ENCODE results near the gene PTTG1.

PTTG1 gene

GRCh38 chr5:160474084-160474483 lies 52.4 kb downstream of the PTTG1 start:
- DNase-seq: no peak

DNA sequence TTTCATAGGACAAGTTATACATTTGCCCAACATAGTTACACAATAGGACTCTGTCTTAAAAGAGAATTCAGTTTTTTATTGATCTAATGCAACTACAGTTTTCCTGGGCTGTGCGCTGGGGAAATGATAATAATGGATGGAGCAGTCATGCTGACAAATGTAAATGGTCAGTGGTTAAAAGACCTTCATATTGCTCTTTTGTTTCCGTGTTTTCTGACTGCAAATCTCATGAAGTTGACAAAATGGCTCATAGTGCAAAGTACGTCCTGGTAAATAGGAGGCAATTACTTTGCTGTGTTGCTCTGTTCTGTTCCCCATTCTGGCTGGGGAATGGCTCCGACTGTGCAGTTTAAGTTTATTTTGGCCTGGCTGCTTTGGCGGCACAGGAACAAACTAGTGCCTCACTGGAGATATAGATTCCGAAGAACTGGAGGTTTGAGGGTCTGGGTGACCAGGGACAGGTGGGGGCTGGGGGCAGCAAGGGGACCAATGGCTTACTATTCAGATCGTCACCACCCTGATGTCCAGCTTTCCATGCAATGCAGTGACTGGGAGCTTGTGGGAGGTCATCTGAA lies 54.3 kb downstream of the PTTG1 start:
- DNase-seq: no peak

GRCh38 chr5:160477266-160477970 lies 55.8 kb downstream of the PTTG1 start:
- no peak for DNase-seq

GRCh38 chr5:160478163-160478562 lies 56.5 kb downstream of the PTTG1 start:
- no peak for DNase-seq
